Frontal cortex (tissue), 4 donors: ENCODE results near the gene TSKS. TPM values are rescaled to one million over a fixed set of nuclear protein-coding genes. Genes with fewer than 3 reads are reported as not detected.

Experiments used
- DNase-seq, 2 donors: peaks; one replicate each; pipeline ENCODE4 v3.0.0; 2012; ENCODE audit warnings: low spot score in 2 of 2
- FAIRE-seq: peaks from 2 replicates; lab custom pipeline; 2012; peaks lifted over from hg19 to GRCh38; lab: Jason Lieb, UNC
- small RNA-seq: library from RNA; depleted of rRNA; stranded (forward); fragments of <200 nt; gene quantifications from one replicate; pipeline ENCODE3, GENCODE V24; 2014
- total RNA-seq: library from RNA; depleted of rRNA; stranded (reverse); fragments of >200 nt; gene quantifications from one replicate; pipeline ENCODE4 v1.2.3, GENCODE V29; 2014
- donor health status: control.
- donor health status: control.
- donor health status: control.

The TSKS gene
- total RNA-seq, 1 donor from 2014 or later = not detected

DNA sequence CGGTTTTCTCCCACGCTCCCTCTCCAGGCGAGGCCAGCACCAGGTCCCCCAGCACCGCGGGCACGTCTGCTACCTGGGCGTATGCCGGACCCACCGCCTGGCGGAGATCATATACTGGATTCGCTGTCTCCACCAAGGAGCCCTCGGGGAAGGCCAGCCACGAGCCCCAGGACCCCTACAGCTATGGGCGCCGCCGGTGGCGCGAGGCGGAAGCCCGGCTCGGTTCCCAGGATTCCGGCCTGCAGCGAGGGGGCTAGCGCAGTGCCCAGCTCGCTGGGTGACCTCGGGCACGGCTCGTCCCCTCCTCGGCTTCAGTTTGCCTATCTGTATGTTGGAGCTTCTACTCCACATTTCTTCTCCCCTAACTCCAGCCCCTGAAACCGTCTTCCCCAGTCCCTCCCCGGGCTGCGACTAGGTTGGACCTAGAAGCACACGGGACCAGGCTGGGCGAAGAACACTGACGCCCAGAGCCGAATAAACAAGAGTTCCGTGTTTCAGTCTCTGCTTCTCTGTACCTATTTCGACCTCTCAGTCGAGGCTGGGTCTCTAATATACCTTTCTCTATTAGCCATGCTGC is 72.9 kb downstream of the TSKS start:
- DNase-seq (no peak), FAIRE-seq (no peak)

Small RNAs within 50 kb of the gene (small RNA-seq; reads per million reads assigned to genes)
- gene MIR6799 (not detected), gene RNU6-841P (not detected)

Other genes with a start within 250 kb of the TSKS start
- gene RCN3, start 235.3 kb downstream of the TSKS start, total RNA-seq = 2.4 TPM
- gene NOSIP, start 182.8 kb downstream of the TSKS start, total RNA-seq = 33.4 TPM
- gene PRRG2, start 182.0 kb downstream of the TSKS start, total RNA-seq = 0.41 TPM
- 5.7 TPM for gene PRR12, start 172.1 kb downstream of the TSKS start, total RNA-seq
- 0.82 TPM for gene RRAS, start 123.2 kb downstream of the TSKS start, total RNA-seq
- gene SCAF1, start 121.1 kb downstream of the TSKS start, total RNA-seq = 9.4 TPM
- gene IRF3, start 97.4 kb downstream of the TSKS start, total RNA-seq = 10.2 TPM
- gene BCL2L12, start 97.4 kb downstream of the TSKS start, total RNA-seq = 1.2 TPM
- 248 TPM for gene PRMT1, start 86.0 kb downstream of the TSKS start, total RNA-seq
- gene ADM5, start 73.7 kb downstream of the TSKS start, total RNA-seq = 0.82 TPM
- 39.9 TPM for gene CPT1C, start 72.2 kb downstream of the TSKS start, total RNA-seq
- 50.5 TPM for gene AP2A1, start 3.7 kb upstream of the TSKS start, total RNA-seq
- gene FUZ, start 50.0 kb upstream of the TSKS start, total RNA-seq = 17.5 TPM
- 14.3 TPM for gene MED25, start 55.0 kb upstream of the TSKS start, total RNA-seq
- 109 TPM for gene PTOV1, start 87.9 kb upstream of the TSKS start, total RNA-seq
- gene PNKP, start 104.3 kb upstream of the TSKS start, total RNA-seq = 23.2 TPM
- 4.1 TPM for gene AKT1S1, start 114.0 kb upstream of the TSKS start, total RNA-seq
- 5.7 TPM for gene TBC1D17, start 114.4 kb upstream of the TSKS start, total RNA-seq
- 0.41 TPM for gene IL4I1, start 133.6 kb upstream of the TSKS start, total RNA-seq
- gene ATF5, start 165.9 kb upstream of the TSKS start, total RNA-seq = 10.6 TPM
- gene NUP62, start 166.2 kb upstream of the TSKS start, total RNA-seq = 22.0 TPM
- under 0.01 TPM for gene SIGLEC11, start 197.9 kb upstream of the TSKS start, total RNA-seq